Measurements from ENCODE around the gene TARS3. TPM values are rescaled to one million over a fixed set of nuclear protein-coding genes. Genes with fewer than 3 reads are reported as not detected.

Gene TARS3
- total RNA-seq, 1 experiment from 2014 or later: 12.4 TPM

DNA sequence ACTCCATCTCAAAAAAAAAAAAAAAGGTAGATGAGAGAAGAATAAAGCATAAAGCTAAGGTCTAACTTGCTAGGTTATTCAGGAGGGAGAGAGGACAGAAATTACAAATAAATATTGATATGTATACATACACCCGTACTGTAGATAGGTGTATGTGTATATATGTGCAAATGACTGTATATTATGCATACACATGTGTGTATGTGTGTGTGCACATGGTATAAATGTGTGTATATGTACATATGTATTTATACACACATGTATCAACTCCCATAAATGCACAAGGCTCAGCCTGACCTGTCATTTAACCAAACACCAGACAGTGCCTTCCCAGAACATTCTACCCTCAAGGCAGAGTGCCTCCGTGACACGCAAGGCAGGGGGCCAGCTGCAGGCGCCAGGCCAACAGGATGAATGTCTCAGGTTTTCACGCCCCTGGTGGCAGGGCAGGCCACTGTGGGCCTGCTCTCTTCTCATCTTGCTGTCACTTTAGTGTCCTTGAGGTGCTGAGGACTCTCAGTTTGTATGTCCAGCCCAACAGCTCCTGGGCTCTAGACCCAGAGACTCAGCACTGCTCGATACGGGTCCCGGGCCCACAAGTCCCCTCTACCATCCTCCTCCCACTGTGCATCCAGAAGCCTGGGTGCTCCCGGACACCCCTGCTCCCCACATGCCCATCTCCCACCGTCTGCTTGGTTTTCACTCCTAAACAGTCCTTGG lies 112.5 kb downstream of the TARS3 start:
- no peak for ATAC-seq
- POLR2A ChIA-PET: no interaction called here
- in situ Hi-C loops (cut with HindIII; ENCODE audit: low pct_unique_long_range_greater_than_20kb, low sequenced_read_pairs): no loop called here
- no TSS peak for BruUV-seq (replicated peaks)
- Histone ChIP-seq H3K27ac (ENCODE audit: low read length) (no peak overlapping the region), H3K36me3 (ENCODE audit: control insufficient read depth, insufficient read depth, low read length) (no peaks in the 10 kb centered on the region), H3K4me1 (ENCODE audit: control insufficient read depth, insufficient read depth, low read length) (peaks cover 10% of the 10 kb centered on the region), H3K27me3 (ENCODE audit: control insufficient read depth, insufficient read depth, low read length) (no peaks in the 10 kb centered on the region), H3K4me3 (ENCODE audit: low read depth in 2 of 2, low read length in 2 of 2) (no peak overlapping the region), H3K9me3 (ENCODE audit: control insufficient read depth, insufficient read depth, low read depth, low read length) (no peaks in the 10 kb centered on the region)
- CTCF ChIA-PET: no interaction called here
- TF ChIP-seq SIN3A (IDR thresholded peaks at IDR 0.05; ENCODE audit: borderline replicate concordance, insufficient read depth, low read depth, low read length) (no peak), POLR2AphosphoS5 (IDR thresholded peaks at IDR 0.05; ENCODE audit: low read depth, low read length) (no peak), TCF7L2 (IDR thresholded peaks at IDR 0.05; ENCODE audit: low read depth, low read length) (no peak)
- TF ChIP-seq, protein P1, sequence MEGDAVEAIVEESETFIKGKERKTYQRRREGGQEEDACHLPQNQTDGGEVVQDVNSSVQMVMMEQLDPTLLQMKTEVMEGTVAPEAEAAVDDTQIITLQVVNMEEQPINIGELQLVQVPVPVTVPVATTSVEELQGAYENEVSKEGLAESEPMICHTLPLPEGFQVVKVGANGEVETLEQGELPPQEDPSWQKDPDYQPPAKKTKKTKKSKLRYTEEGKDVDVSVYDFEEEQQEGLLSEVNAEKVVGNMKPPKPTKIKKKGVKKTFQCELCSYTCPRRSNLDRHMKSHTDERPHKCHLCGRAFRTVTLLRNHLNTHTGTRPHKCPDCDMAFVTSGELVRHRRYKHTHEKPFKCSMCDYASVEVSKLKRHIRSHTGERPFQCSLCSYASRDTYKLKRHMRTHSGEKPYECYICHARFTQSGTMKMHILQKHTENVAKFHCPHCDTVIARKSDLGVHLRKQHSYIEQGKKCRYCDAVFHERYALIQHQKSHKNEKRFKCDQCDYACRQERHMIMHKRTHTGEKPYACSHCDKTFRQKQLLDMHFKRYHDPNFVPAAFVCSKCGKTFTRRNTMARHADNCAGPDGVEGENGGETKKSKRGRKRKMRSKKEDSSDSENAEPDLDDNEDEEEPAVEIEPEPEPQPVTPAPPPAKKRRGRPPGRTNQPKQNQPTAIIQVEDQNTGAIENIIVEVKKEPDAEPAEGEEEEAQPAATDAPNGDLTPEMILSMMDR (IDR thresholded peaks at IDR 0.05): no peak
- TF ChIP-seq, protein P2, sequence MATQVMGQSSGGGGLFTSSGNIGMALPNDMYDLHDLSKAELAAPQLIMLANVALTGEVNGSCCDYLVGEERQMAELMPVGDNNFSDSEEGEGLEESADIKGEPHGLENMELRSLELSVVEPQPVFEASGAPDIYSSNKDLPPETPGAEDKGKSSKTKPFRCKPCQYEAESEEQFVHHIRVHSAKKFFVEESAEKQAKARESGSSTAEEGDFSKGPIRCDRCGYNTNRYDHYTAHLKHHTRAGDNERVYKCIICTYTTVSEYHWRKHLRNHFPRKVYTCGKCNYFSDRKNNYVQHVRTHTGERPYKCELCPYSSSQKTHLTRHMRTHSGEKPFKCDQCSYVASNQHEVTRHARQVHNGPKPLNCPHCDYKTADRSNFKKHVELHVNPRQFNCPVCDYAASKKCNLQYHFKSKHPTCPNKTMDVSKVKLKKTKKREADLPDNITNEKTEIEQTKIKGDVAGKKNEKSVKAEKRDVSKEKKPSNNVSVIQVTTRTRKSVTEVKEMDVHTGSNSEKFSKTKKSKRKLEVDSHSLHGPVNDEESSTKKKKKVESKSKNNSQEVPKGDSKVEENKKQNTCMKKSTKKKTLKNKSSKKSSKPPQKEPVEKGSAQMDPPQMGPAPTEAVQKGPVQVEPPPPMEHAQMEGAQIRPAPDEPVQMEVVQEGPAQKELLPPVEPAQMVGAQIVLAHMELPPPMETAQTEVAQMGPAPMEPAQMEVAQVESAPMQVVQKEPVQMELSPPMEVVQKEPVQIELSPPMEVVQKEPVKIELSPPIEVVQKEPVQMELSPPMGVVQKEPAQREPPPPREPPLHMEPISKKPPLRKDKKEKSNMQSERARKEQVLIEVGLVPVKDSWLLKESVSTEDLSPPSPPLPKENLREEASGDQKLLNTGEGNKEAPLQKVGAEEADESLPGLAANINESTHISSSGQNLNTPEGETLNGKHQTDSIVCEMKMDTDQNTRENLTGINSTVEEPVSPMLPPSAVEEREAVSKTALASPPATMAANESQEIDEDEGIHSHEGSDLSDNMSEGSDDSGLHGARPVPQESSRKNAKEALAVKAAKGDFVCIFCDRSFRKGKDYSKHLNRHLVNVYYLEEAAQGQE (IDR thresholded peaks at IDR 0.05; ENCODE audit: insufficient read depth in 1 of 2, low read depth in 2 of 2, low read length in 1 of 2): no peak
- DNase-seq (ENCODE audit: low read depth, low spot score): no peak
- intact Hi-C loops (cut with micrococcal nuclease; ENCODE audit: unreplicated experiment): no loop called here

DNA sequence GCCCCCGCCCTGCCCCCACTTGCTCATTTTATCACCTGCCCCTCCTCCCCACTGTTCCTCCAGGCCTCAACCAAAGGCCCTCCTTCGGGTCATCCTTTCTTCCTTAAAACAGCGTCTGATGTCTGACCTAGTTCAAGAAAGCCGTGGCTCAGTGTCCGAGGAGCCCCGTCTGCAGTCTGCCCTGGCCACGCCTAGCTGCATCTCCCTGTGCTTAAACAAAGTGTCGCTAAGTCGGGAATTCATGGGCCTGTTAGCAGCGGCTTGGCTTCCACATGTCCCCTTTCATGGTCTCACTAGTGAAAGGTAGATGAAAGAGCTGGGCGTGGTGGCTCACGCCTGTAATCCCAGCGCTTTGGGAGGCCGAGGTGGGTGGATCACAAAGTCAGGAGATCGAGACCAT lies 113.3 kb downstream of the TARS3 start:
- intact Hi-C loops (cut with micrococcal nuclease; ENCODE audit: unreplicated experiment) (no loop called here), in situ Hi-C loops (cut with HindIII; ENCODE audit: low pct_unique_long_range_greater_than_20kb, low sequenced_read_pairs) (no loop called here)
- H3K4me3 ChIP-seq (ENCODE audit: low read depth in 2 of 2, low read length in 2 of 2): no peak overlapping the region
- no peaks in the 10 kb centered on the region for H3K27me3 ChIP-seq (ENCODE audit: control insufficient read depth, insufficient read depth, low read length)
- TF ChIP-seq, protein P1 (IDR thresholded peaks at IDR 0.05): no peak
- TF ChIP-seq POLR2AphosphoS5 (IDR thresholded peaks at IDR 0.05; ENCODE audit: low read depth, low read length): no peak
- no peaks in the 10 kb centered on the region for H3K36me3 ChIP-seq (ENCODE audit: control insufficient read depth, insufficient read depth, low read length)
- DNase-seq (ENCODE audit: low read depth, low spot score) (no peak), ATAC-seq (no peak)
- no TSS peak for BruUV-seq (replicated peaks)
- H3K27ac ChIP-seq (ENCODE audit: low read length): no peak overlapping the region
- H3K9me3 ChIP-seq (ENCODE audit: control insufficient read depth, insufficient read depth, low read depth, low read length): no peaks in the 10 kb centered on the region
- peaks cover 3% of the 10 kb centered on the region for H3K4me1 ChIP-seq (ENCODE audit: control insufficient read depth, insufficient read depth, low read length)
- CTCF ChIA-PET: no interaction called here
- POLR2A ChIA-PET: interaction anchor here (0.6 kb wide), 1 partner anchor 1174 kb away, joined by 3 read pairs; no protein-coding TSS in a partner anchor

Measured in Panc1 (cell line).